GM23248 (cell line): ENCODE data around the gene UROD. TPM values are rescaled to one million over a fixed set of nuclear protein-coding genes. Genes with fewer than 3 reads are reported as not detected.

Experiments used
- DNase-seq: peaks from one replicate; pipeline ENCODE4 v3.0.0-alpha.2; 2015
- H2AFZ ChIP-seq: fragments of 200-600 bp; sonication (generic); 2 replicates; pipeline ENCODE4 v1.6.1; 2016; ENCODE audit warnings: antibody characterized with exemption
- H3F3A ChIP-seq: fragments of 200-600 bp; sonication (generic); 2 replicates; pipeline ENCODE4 v1.6.1; 2016; ENCODE audit warnings: mild to moderate bottlenecking, antibody characterized with exemption, mixed run types; ENCODE audit not compliant: insufficient read depth
- H3K27ac ChIP-seq: fragments of 200-600 bp; sonication (generic); 2 replicates; pipeline ENCODE4 v1.5.1; 2016; ENCODE audit warnings: mild to moderate bottlenecking
- H3K27me3 ChIP-seq: fragments of 200-600 bp; sonication (generic); replicated peaks from 2 replicates; pipeline ENCODE4 v1.6.1; 2016; ENCODE audit warnings: mild to moderate bottlenecking; ENCODE audit not compliant: insufficient read depth
- H3K36me3 ChIP-seq: fragments of 200-600 bp; sonication (generic); 2 replicates; pipeline ENCODE4 v1.6.1; 2016; ENCODE audit warnings: low read depth, mild to moderate bottlenecking
- H3K4me1 ChIP-seq: fragments of 200-600 bp; sonication (generic); 2 replicates; pipeline ENCODE4 v1.6.1; 2016; ENCODE audit warnings: mild to moderate bottlenecking; ENCODE audit not compliant: insufficient read depth
- H3K4me2 ChIP-seq: fragments of 200-600 bp; sonication (generic); one replicate; pipeline ENCODE4 v1.6.1; 2016; ENCODE audit warnings: mild to moderate bottlenecking; ENCODE audit not compliant: unreplicated experiment
- H3K4me3 ChIP-seq: fragments of 200-600 bp; sonication (generic); 2 replicates; pipeline ENCODE4 v1.5.1; 2016; ENCODE audit warnings: mild to moderate bottlenecking
- H3K79me2 ChIP-seq: fragments of 200-600 bp; sonication (generic); 2 replicates; pipeline ENCODE4 v1.6.1; 2016; ENCODE audit warnings: mild to moderate bottlenecking; ENCODE audit not compliant: insufficient read depth
- H3K9ac ChIP-seq: fragments of 200-600 bp; sonication (generic); 2 replicates; pipeline ENCODE4 v1.6.1; 2016; ENCODE audit warnings: mild to moderate bottlenecking
- H3K9me2 ChIP-seq: fragments of 200-600 bp; sonication (generic); 2 replicates; pipeline ENCODE4 v1.6.1; 2016; ENCODE audit warnings: mixed run types, mild to moderate bottlenecking, moderate library complexity; ENCODE audit not compliant: insufficient read depth
- H3K9me3 ChIP-seq: fragments of 200-600 bp; sonication (generic); one replicate; pipeline ENCODE4 v1.6.1; 2017; ENCODE audit warnings: low read depth
- H4K20me1 ChIP-seq: fragments of 200-600 bp; sonication (generic); 2 replicates; pipeline ENCODE4 v1.6.0; 2016; ENCODE audit not compliant: insufficient read depth
- EZH2 ChIP-seq: fragments of 200-600 bp; sonication (generic); IDR thresholded peaks from 2 replicates; pipeline ENCODE4 v1.6.1; 2018; ENCODE audit warnings: antibody characterized with exemption, mild to moderate bottlenecking; ENCODE audit not compliant: insufficient read depth, poor library complexity, severe bottlenecking
- EZH2phosphoT487 ChIP-seq: fragments of 200-600 bp; sonication (generic); IDR thresholded peaks from 2 replicates; pipeline ENCODE4 v1.6.1; 2018; ENCODE audit warnings: antibody characterized with exemption, moderate library complexity, mild to moderate bottlenecking, low read depth; ENCODE audit not compliant: insufficient read depth
- WGBS, 2 experiments: methylation state at CpG; one replicate each; pipeline ENCODE4 v1.1.6; 2015 to 2017; ENCODE audit warnings: low lambda C conversion rate in 2 of 2, low coverage in 1 of 2; ENCODE audit errors: missing lambda C conversion rate in 2 of 2; 5-methylcytosine and 5-hydroxymethylcytosine counted together
- in situ Hi-C: fragments of 300-500 bp; cut with MboI; formaldehyde crosslinking; loops from 2 replicates; pipeline ENCODE4 v1.15.0; 2020
- polyA plus RNA-seq: library from polyadenylated mRNA; unstranded; fragments of >200 nt; fragmentation: Nextera tagmentation; extraction: Ambion mirVana; gene quantifications from 2 replicates; pipeline ENCODE4 v1.2.1, GENCODE V29; 2016
- total RNA-seq: library from RNA; depleted of rRNA; stranded (reverse); fragments of >200 nt; shearing (Covaris generic); gene quantifications from 2 replicates; pipeline ENCODE4 v1.2.3, GENCODE V29; 2014

UROD gene
- total and polyA plus RNA-seq, 2 experiments from 2014 or later: 103 to 141 TPM

DNA sequence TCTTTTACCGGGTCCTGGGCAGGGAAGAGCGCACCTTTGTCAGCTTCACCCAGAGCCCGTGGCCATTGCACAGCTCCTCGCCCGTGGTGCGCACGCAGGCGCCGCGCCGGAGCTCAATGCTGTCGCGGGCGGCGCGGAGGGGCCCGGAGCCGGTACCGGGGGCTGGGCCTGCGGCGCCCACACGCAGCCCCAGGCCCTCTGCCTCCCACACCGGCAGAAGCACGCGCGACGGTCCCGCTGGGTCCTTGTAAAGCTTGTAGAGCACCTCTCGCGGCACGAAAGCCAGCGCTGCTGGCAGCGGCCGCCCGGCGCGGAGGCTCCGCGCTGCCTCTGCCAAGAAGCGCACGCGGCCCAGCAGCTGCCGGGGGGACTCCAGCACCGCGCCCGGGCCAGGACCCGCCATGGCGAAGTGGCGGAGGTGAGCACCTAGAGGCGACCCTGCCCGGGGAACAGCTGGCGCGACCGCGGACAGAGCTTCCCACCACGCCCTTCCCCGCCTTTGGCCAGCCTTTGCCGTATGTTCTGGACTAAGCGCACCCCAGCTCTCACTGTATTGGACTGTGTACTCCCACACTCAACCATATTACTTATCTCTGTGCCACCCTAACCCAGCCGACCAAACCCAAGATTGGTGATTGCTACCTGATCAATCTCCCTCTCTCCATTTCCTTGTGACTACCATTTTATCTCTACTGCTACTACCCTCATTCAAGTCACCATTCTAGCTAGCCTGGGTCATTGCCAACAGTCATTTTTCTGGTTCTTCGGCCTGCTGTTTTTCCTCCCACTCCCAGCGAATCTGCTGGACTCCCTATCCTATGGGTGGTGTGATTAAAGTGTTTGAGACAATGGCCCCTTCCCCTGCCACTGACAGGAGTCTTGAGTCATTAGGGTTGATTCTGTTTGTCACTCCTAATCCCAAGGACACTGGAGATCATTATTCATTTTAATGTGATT is 921 bp upstream of the UROD start, which contains the start of gene HECTD3:
Gene HECTD3, minus strand, starts transcription at position 470 of the 957 bp plus-strand sequence. Its CDS starts 67 bp downstream, at position 403.
- Histone ChIP-seq H3K36me3 (0 out of 2 replicates have a peak, but pooled peaks cover 5% of the 10 kb centered on the region), H3K9ac (peak within 1 kb of the TSS; percentile 88), H2AFZ (peak within 1 kb of the TSS; percentile 100), H4K20me1 (no peaks in the 10 kb centered on the region), H3K27ac (peak within 1 kb of the TSS; percentile 73), H3K4me3 (peak within 1 kb of the TSS; percentile 82), H3K4me2 (peak within 1 kb of the TSS; percentile 92), H3K9me2 (no peaks in the 10 kb centered on the region), H3K4me1 (peaks cover 16% of the 10 kb centered on the region), H3K27me3 (no peaks in the 10 kb centered on the region), H3K9me3 (no peaks in the 10 kb centered on the region), H3F3A (peaks cover 9% of the 10 kb centered on the region; the same call in 1 of the 2 replicates), H3K79me2 (peaks cover 40% of the 10 kb centered on the region)
- in situ Hi-C loops: loop anchor here (10.0 kb wide), 1 partner anchor 484 kb away; the partner anchor contains the start of gene TESK2
- peak; percentile 87 for DNase-seq
- 0 to 2% methylated on average over 45 to 50 of the region's 62 CpGs for WGBS, 2 experiments
- TF ChIP-seq EZH2phosphoT487: no peak
- TF ChIP-seq EZH2: no peak

DNA sequence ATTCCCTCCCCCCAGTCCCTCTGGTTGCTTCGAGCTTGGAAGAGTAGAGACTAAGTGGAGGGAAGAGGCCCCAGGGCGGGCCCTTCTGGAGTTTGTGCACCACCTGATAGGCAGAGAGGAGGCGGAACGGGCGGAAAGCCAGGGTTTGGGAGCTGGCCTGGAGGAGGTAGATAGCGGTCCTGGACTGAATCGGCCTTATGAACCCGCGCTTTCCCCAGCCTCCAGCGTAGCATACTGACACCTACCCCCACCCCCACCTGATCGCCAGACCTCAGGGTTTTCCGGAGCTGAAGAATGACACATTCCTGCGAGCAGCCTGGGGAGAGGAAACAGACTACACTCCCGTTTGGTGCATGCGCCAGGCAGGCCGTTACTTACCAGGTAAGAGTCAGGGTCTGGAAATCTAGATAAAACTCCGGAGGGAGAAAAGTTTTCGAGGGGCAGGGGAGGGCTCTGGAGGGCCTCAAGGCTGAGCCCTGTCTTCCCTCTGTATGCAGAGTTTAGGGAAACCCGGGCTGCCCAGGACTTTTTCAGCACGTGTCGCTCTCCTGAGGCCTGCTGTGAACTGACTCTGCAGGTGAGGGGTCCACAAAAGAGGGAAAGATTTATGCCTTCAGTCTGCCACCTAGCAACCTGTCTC is 705 bp downstream of the UROD start:
- no peak for TF ChIP-seq EZH2phosphoT487
- TF ChIP-seq EZH2: no peak
- Histone ChIP-seq H3K9me2 (no peaks in the 10 kb centered on the region), H3K27me3 (no peaks in the 10 kb centered on the region), H3K4me3 (peak overlapping the region; percentile 82), H3K9me3 (no peaks in the 10 kb centered on the region), H3K4me1 (peaks cover 16% of the 10 kb centered on the region), H3K4me2 (peak overlapping the region; percentile 84), H3K79me2 (peaks cover 40% of the 10 kb centered on the region), H3K9ac (peak overlapping the region; percentile 88), H3F3A (peaks cover 9% of the 10 kb centered on the region; the same call in 1 of the 2 replicates), H3K27ac (peak overlapping the region; percentile 73), H3K36me3 (0 out of 2 replicates have a peak, but pooled peaks cover 5% of the 10 kb centered on the region), H4K20me1 (no peaks in the 10 kb centered on the region), H2AFZ (peak overlapping the region; percentile 100)
- DNase-seq: peak; percentile 84
- WGBS, 2 experiments: 3 to 4% methylated on average over 19 to 21 of the region's 21 CpGs
- in situ Hi-C loops: loop anchor here (10.0 kb wide), 1 partner anchor 482 kb away; the partner anchor contains the start of gene TESK2

GRCh38 chr1:45013551-45014209 is 1.6 kb downstream of the UROD start:
- Histone ChIP-seq H3K4me2 (peak overlapping the region; percentile 84), H2AFZ (no peak overlapping the region), H3K79me2 (peaks cover 40% of the 10 kb centered on the region), H3K27ac (no peak overlapping the region), H3K9ac (peak overlapping the region; percentile 88), H3F3A (peaks cover 9% of the 10 kb centered on the region; the same call in 1 of the 2 replicates), H3K9me2 (no peaks in the 10 kb centered on the region), H3K27me3 (no peaks in the 10 kb centered on the region), H3K9me3 (no peaks in the 10 kb centered on the region), H4K20me1 (no peaks in the 10 kb centered on the region), H3K4me1 (peaks cover 16% of the 10 kb centered on the region), H3K4me3 (peak overlapping the region; percentile 82), H3K36me3 (0 out of 2 replicates have a peak, but pooled peaks cover 5% of the 10 kb centered on the region)
- no peak for DNase-seq
- in situ Hi-C loops: loop anchor here (10.0 kb wide), 1 partner anchor 481 kb away; the partner anchor contains the start of gene TESK2
- no peak for TF ChIP-seq EZH2
- TF ChIP-seq EZH2phosphoT487: no peak
- 81 to 85% methylated on average over 12 of the region's 12 CpGs for WGBS, 2 experiments
